GM18511 (cell line): ENCODE data around the gene ADAMTSL1.

Experiments used
- ATAC-seq: cut with Tn5 transposase; IDR thresholded peaks from one replicate; pipeline ENCODE4 v1.9.1; 2021; ENCODE audit warnings: mild to moderate bottlenecking, moderate library complexity; ENCODE audit not compliant: unreplicated experiment

Gene ADAMTSL1

GRCh38 chr9:18688581-18689565 is 214.9 kb downstream of the ADAMTSL1 start:
- ATAC-seq = no peak

- ATAC-seq = no peak
These were observed 216.0 kb downstream of the ADAMTSL1 start for GRCh38 chr9:18689921-18690320.

DNA sequence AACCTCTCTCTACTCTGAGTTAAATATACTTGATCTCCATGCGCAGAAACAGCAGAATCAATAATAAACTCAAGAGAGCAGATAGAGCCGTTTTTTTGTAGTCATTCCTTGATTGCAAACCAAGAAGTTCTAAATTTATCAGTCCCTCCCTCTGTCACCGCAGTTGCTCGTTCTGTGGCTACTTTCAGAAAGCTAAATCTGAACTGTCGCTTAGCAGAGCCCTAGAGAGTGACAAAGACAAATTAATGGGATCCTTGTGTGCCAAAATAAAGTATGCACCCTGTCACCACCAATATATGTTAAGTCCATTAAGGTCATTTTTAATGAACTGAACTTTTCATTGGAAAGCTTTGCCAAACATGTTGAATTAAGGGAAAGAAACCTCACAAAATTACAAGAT is 218.3 kb downstream of the ADAMTSL1 start:
- ATAC-seq = no peak

DNA sequence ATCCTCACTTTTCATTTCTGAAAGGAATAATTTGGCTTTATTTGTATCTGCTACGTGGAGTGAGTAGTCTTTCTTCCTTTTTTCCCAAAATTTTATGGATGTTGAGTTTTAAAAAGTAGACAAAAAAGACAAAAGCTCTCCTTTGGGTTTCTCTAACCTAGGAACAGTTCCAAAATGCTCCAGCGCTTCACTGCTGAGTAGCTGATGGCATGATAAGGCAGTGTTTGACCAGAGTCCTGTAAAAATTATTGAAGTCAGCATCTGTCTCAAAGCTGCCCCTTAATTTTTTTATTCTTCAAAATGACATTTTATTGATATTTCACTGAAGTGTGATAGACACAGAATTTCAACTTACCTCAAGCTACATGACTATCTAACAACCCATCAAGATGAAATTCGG is 219.0 kb downstream of the ADAMTSL1 start:
- no peak for ATAC-seq

GRCh38 chr9:18694959-18695668 is 221.2 kb downstream of the ADAMTSL1 start:
- ATAC-seq = no peak

DNA sequence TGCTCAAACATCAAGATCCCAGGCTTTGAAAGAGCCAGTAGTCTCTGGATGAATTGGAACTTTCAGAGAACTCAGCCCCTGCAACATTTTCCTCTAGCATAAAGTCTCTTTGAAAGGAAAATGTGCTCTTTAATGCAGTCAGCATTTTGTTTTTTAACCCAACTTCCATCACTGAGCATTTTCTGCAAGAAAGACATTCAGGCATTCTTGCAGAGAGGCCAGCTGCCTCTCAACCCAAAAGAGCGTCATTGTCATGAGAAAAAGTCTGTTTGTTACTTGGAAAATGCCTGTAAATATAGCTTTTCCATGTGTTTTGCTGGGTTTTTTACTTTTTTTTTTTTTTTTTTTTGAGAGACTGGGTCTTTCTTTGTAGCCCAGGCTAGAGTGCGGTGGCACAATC is 225.0 kb downstream of the ADAMTSL1 start:
- ATAC-seq = no peak

- no peak for ATAC-seq
These were observed 225.8 kb downstream of the ADAMTSL1 start for GRCh38 chr9:18699764-18700163.

DNA sequence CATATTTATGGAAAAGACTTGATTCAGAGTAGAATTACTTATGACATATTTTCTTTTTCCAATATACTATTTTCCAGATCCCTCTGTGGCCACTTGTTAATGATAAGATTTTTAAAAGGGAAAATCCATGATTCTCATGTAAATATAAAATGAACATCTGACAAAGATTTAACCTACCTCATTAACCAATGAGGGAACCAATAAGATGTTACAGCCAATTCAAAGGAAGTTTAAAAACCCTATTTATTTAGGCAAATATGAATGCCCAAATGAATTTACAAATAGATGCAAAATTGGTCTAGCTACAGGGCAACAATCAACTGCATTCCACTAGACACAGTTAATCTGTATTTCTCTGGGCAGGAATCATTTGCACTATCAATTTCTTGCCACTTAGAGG is 226.8 kb downstream of the ADAMTSL1 start:
- ATAC-seq = no peak

- no peak for ATAC-seq
These were observed 229.4 kb downstream of the ADAMTSL1 start for GRCh38 chr9:18703151-18703900.

DNA sequence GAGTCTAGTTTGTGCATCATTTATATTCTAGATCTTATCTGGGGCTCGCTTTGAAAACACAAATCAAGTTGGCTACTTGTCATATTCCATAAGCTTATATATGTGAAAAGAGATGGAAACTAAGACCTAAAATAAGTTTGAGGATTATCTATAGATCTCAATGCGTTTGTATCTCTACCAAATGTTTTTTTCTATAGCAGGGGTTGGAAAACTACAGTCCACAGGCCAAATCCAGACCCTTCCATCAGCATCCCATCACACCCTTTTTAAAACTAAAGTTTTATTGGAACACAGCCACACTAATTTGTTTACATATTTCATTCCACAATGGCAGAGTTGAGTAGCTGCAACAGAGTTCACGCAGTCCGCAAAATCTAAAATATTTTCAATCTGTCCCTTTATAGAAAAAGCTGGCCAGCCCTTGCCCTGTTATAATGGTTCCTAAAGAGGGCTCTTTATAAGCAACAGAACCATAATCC is 230.0 kb downstream of the ADAMTSL1 start:
- ATAC-seq = no peak

GRCh38 chr9:18705796-18706392 is 231.9 kb downstream of the ADAMTSL1 start:
- no peak for ATAC-seq

DNA sequence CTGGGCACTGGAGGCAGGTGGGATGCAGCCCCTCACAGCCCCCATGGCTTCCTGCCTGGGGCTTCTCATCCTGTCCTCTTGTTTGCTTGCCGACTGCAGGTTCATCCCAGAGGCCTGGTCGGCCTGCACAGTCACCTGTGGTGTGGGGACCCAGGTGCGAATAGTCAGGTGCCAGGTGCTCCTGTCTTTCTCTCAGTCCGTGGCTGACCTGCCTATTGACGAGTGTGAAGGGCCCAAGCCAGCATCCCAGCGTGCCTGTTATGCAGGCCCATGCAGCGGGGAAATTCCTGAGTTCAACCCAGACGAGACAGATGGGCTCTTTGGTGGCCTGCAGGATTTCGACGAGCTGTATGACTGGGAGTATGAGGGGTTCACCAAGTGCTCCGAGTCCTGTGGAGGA is 232.7 kb downstream of the ADAMTSL1 start:
- ATAC-seq = no peak

GRCh38 chr9:18707061-18707461 is 233.1 kb downstream of the ADAMTSL1 start:
- ATAC-seq = no peak

GRCh38 chr9:18707489-18708205 is 233.7 kb downstream of the ADAMTSL1 start:
- no peak for ATAC-seq

GRCh38 chr9:18708429-18708828 is 234.5 kb downstream of the ADAMTSL1 start:
- ATAC-seq = no peak

DNA sequence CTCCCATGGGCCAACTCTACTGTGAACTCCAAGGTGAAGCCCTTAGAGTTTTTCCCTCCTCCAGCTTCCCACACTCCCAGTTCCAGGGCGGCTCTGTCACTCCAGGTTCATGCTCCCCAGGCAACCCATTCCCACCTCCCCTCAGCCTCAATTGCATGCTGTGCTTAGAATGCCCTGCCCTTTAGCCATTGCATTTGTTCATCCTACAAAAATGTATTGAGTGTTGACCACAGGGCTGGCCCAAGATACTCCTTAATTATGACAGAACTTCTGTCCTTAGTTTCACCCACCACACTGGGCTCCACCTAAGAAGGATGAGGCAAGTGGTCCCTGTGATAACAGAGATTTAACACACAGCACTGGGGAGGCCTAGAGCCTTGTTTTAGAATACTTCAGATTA is 236.1 kb downstream of the ADAMTSL1 start:
- ATAC-seq = no peak

GRCh38 chr9:18717759-18718158 is 243.8 kb downstream of the ADAMTSL1 start:
- ATAC-seq = no peak

DNA sequence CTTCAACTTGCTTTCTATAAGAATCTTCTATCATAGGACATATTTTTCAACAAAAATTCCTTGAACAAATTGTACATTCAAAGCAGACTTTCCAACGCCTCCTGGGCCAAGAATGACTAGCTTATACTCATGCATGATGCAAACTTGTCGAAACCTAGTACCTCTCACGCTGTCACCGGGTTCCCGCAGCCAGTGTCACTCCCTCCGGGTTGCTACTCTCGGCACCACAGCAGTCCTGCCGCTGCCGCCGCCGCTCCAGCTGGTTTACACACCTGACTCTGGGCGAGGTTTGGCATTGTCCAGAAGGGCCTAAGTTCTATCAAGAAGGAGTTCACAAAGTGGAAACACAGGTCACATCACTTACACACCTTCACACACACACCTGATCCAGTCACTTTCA is 244.4 kb downstream of the ADAMTSL1 start:
- ATAC-seq = no peak

DNA sequence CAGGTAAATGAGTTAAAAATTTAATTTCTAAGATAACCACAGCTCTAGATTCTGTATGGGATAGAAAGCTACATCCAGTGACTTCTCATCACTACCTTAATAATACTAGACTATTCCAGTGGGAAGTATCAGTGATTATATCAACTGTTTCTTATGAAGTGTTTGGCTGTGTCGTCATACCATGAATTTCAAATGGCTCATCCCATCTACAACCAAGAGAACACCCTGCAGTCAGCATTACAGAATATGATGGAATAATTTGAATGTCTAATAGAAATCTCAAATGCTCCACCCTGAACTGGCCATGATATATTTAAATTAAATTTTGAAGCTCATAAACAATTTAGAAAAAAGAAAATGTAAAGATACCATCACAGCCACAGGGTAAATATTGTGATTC is 245.0 kb downstream of the ADAMTSL1 start:
- no peak for ATAC-seq

DNA sequence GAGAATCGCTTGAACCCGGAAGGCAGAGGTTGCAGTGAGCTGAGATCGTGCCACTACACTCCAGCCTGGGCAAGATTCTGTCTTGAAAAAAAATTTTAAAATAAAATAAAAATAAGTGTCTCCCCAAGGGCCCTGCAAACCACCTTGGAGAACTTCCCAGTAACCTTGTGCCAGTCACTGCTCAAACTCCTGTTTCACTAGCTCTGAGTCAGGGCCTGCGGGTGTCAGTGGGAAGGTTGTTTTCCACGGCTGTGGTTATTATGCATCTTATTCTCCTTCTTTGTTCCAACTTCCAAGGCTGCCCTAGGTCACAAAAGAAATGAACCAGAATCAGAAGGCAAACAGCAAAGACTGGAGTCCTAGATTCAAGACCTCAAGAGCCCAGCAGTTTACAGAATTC is 246.7 kb downstream of the ADAMTSL1 start:
- ATAC-seq = no peak
